ENCODE measurements around the gene PLET1. TPM values are rescaled to one million over a fixed set of nuclear protein-coding genes. Genes with fewer than 3 reads are reported as not detected.
A peak's percentile ranks its signal among the peaks of the same experiment; 100 is the strongest.

Gene PLET1
- total RNA-seq, 6 donors from 2014 or later, result not detected

DNA sequence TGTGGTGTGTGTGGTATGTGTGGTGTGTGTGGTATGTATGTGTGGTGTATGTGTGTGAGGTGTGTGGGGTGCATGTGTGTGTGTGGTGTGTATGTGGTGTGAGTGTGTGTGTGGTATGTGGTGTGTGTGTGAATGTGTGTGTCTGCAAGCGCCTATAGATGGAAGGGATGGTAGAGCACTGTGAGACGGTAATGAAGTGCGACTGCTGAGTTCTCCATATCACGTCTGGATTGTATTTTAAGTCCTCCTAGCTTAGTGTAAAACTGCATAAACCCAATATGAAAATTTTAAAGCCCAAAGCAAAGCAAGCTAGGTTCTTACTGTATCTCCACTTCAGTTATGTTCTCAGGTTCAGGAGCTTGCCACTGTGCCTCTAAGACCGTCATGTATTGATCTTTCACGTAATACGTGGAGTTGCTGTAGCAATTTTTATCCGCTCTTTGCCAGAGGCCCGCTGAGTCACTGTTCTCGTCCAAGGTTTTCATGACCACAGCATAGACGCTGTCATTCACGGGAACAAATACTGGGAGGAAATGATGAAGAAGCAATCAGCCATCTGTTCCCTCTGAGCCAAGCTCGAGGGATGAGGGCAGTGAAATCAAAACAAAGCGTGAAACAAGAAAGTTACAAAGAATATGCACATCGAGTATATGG is 5.5 kb downstream of the PLET1 start:
- Histone ChIP-seq H3K4me1 (no peaks in the 10 kb centered on the region), H3K27ac (no peak overlapping the region), H3K36me3 (no peaks in the 10 kb centered on the region), H3K9me3 (no peaks in the 10 kb centered on the region), H3K4me3 (no peak overlapping the region), H3K27me3 (no peaks in the 10 kb centered on the region)
- ATAC-seq (ENCODE audit: low FRiP score in 2 of 2), result peak; percentile 25 to 27
- TF ChIP-seq POLR2AphosphoS5 (IDR thresholded peaks at IDR 0.05) (no peak), POLR2A (IDR thresholded peaks at IDR 0.05) (no peak), CTCF (IDR thresholded peaks at IDR 0.05) (no peak), EP300 (IDR thresholded peaks at IDR 0.05) (no peak)
- 56 to 60% methylated on average over 15 of the region's 15 CpGs for WGBS, 2 donors
- no peak for DNase-seq

DNA sequence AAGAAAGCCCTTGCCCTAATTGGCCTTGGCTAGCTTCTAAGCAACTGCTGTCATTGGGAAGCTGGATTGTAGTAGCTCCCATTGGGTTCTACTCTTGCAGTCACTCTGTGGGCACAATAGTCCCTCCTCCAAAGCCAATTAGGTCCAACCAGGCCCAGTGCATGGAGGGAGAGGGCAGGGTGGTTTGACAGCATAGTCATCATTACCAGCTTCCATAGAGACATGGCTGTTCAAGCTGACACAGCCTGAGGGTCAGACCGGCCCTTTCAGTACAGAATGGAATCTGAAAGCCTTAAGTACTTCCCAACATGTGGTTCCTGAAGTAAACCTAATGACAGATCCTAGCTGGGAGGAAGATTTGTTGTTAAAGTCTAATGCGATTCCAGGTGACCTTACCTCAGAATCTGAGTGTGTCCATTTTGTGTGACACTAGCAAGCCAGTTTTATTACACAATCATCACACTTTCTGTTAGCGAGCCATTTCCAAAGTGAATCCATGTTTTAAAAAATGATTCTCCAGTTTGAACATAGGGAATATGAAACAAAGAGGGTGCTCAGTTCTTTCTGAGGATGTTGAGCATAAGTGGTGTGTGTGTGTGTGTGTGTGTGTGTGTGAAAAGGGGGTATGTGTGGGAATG is 6.9 kb downstream of the PLET1 start:
- Histone ChIP-seq H3K4me1 (no peaks in the 10 kb centered on the region), H3K36me3 (no peaks in the 10 kb centered on the region), H3K27ac (no peak overlapping the region), H3K9me3 (no peaks in the 10 kb centered on the region), H3K27me3 (no peaks in the 10 kb centered on the region), H3K4me3 (no peak overlapping the region)
- no peak for TF ChIP-seq EP300 (IDR thresholded peaks at IDR 0.05)
- ATAC-seq (ENCODE audit: low FRiP score in 2 of 2) (no peak), DNase-seq (no peak)
- WGBS, 2 donors, result 88 to 89% methylated on average over 3 of the region's 3 CpGs

GRCh38 chr11:112249871-112250610 is 10.6 kb downstream of the PLET1 start:
- DNase-seq (no peak), ATAC-seq (ENCODE audit: low FRiP score in 2 of 2) (peak in 1 of 2 donors; percentile 56)
- Histone ChIP-seq H3K27ac (no peak overlapping the region), H3K4me1 (no peaks in the 10 kb centered on the region), H3K9me3 (no peaks in the 10 kb centered on the region), H3K27me3 (no peaks in the 10 kb centered on the region), H3K36me3 (no peaks in the 10 kb centered on the region), H3K4me3 (no peak overlapping the region)
- 81 to 84% methylated on average over 8 of the region's 8 CpGs for WGBS, 2 donors
- TF ChIP-seq EP300 (IDR thresholded peaks at IDR 0.05) (no peak), CTCF (IDR thresholded peaks at IDR 0.05) (no peak), POLR2AphosphoS5 (IDR thresholded peaks at IDR 0.05) (no peak), POLR2A (IDR thresholded peaks at IDR 0.05) (no peak)

GRCh38 chr11:112248201-112248600 is 12.5 kb downstream of the PLET1 start:
- no peak for DNase-seq
- Histone ChIP-seq H3K36me3 (no peaks in the 10 kb centered on the region), H3K9me3 (no peaks in the 10 kb centered on the region), H3K4me3 (no peak overlapping the region), H3K27me3 (no peaks in the 10 kb centered on the region), H3K4me1 (no peaks in the 10 kb centered on the region), H3K27ac (no peak overlapping the region)
- WGBS, 2 donors, result 83 to 94% methylated on average over 2 of the region's 2 CpGs
- TF ChIP-seq EP300 (IDR thresholded peaks at IDR 0.05) (no peak), CTCF (IDR thresholded peaks at IDR 0.05) (no peak), POLR2AphosphoS5 (IDR thresholded peaks at IDR 0.05) (no peak), POLR2A (IDR thresholded peaks at IDR 0.05) (no peak)
- no peak for ATAC-seq (ENCODE audit: low FRiP score in 2 of 2)

DNA sequence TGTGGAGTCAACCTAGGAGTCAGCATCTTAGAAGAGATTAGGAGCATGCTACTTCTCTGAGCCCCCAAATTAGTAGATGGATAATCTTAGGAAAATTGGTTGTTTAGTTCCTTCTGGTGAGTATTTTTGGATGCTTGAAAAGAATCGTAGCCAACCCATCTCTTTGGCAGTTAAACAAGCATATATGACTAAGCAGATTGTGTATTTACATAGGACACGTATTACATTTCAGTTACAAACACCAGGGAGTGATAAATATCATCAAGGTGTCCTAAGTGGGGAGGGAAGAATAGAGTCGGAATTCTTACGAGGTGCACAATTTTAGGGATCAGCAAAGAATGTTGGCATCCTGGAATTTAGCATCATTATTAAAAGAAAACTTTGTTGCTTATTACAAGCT is 13.5 kb downstream of the PLET1 start:
- TF ChIP-seq CTCF (IDR thresholded peaks at IDR 0.05) (no peak), POLR2AphosphoS5 (IDR thresholded peaks at IDR 0.05) (no peak), POLR2A (IDR thresholded peaks at IDR 0.05) (no peak), EP300 (IDR thresholded peaks at IDR 0.05) (no peak)
- H3K36me3 ChIP-seq, result peaks cover 0 to 6% (median 0%) of the 10 kb centered on the region in 4 donors
- no peak for DNase-seq
- H3K4me3 ChIP-seq, result no peak overlapping the region
- 65 to 67% methylated on average over 4 of the region's 4 CpGs for WGBS, 2 donors
- H3K9me3 ChIP-seq, result no peaks in the 10 kb centered on the region
- H3K27ac ChIP-seq, result no peak overlapping the region
- no peaks in the 10 kb centered on the region for H3K27me3 ChIP-seq
- H3K4me1 ChIP-seq, result no peaks in the 10 kb centered on the region
- no peak for ATAC-seq (ENCODE audit: low FRiP score in 2 of 2)
